ENCODE data around the gene OR10A2.
"Not testable (repeated sequence)": the region's sequence is repeated elsewhere in the genome, so short reads cannot be mapped to it uniquely, and the experiment has no call there.

Gene OR10A2

DNA sequence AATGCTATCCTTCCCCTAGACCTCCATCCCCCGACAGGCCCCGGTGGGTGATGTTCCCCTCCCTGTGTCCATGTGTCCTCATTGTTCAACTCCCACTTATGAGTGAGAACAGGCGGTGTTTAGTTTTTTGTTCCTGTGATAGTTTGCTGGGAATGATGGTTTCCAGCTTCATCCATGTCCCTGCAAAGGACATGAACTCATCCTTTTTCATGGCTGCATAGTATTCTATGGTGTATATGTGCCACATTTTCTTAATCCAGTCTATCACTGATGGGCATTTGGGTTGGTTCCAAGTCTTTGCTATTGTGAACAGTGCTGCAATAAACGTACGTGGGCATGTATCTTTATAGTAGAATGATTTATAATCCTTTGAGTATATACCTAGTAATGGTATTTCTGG lies 24.9 kb downstream of the OR10A2 start:
- DNase-seq (ENCODE audit: low read depth), result not testable (repeated sequence)

DNA sequence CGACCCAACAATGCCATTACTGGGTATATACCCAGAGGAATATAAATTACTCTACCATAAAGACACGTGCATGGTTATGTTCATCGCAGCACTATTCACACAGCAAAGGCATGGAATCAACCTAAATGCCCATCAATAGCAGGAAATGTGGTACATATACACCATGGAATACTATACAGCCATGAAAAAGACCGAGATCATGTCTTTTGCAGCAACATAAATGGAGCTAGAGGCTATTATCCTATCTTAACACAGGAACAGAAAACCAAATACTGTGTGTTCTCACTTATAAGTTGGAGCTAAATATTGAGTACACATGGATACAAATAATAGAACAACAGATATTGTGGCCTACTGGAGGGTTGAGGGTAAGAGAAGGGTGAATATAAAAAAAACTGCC lies 26.0 kb downstream of the OR10A2 start:
- DNase-seq (ENCODE audit: low read depth), result no peak

DNA sequence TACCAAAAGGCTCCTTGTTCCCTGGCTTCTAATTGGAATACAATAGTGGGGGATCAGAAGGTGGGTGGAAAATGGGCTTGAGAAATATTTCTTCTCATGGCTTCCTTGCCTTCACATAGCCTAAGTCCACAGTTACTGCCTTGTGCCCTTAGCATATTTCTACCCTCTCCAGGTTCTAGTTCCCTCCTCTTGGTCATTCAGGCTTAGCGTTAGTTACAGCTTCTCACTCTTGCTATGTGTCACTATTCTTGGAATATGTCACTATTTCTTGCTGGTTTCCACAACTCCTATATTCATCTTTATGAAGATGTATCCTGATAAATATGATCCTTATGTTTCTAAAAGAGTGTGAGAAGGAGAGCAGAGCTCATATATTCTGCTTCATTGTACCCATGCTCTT lies 27.0 kb downstream of the OR10A2 start:
- DNase-seq (ENCODE audit: low read depth), result no peak

GRCh38 chr11:6892400-6892799 lies 29.5 kb downstream of the OR10A2 start, which contains the start of gene OR2D2:
Gene OR2D2 (minus strand): TSS chr11:6892500. CDS start chr11:6892500, 0 bp downstream.
- no peak for DNase-seq (ENCODE audit: low read depth)

- no peak for DNase-seq (ENCODE audit: low read depth)
Observed at GRCh38 chr11:6894097-6894496, 31.2 kb downstream of the OR10A2 start.

- DNase-seq (ENCODE audit: low read depth), result no peak
Observed at GRCh38 chr11:6895010-6895409, 32.2 kb downstream of the OR10A2 start.

- DNase-seq (ENCODE audit: low read depth), result no peak
Observed at GRCh38 chr11:6898911-6899310, 36.1 kb downstream of the OR10A2 start.

GRCh38 chr11:6900327-6900999 lies 37.6 kb downstream of the OR10A2 start:
- no peak for DNase-seq (ENCODE audit: low read depth)

GRCh38 chr11:6904804-6905203 lies 41.9 kb downstream of the OR10A2 start:
- not testable (repeated sequence) for DNase-seq (ENCODE audit: low read depth)

GRCh38 chr11:6911378-6911777 lies 48.5 kb downstream of the OR10A2 start:
- no peak for DNase-seq (ENCODE audit: low read depth)

DNA sequence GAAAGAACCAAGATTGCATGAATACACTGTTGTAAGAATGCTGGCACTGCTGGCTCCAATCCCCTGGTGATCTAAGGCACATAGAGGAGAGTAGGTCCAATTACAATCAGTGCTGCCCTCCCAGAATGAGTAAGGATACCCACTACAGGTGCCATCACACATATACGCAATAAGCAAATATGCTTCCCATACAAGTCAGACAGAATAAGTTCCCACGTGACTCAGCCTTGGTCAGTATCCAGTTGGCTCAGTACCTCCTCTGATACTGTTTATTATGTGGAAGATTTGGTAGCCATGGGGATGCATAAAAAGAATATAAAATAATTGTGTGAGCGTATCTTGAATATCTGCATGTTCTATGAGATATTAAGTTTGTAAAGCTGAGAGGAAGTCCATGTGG lies 49.1 kb downstream of the OR10A2 start:
- no peak for DNase-seq (ENCODE audit: low read depth)

- no peak for DNase-seq (ENCODE audit: low read depth)
Observed at GRCh38 chr11:6919698-6920097, 56.8 kb downstream of the OR10A2 start.

GRCh38 chr11:6920702-6921101 lies 57.8 kb downstream of the OR10A2 start, which contains the start of gene OR2D3:
Gene OR2D3 (plus strand): TSS chr11:6921002. CDS start chr11:6921002, 0 bp downstream.
- DNase-seq (ENCODE audit: low read depth), result no peak

Data from stimulated activated CD8-positive, alpha-beta memory T cell treated with anti-CD3 and anti-CD28 coated beads, Interleukin-15, amount 100 ng/mL, for 1 hour (primary cell).